Stomach (tissue), 9 donors: ENCODE measurements around the gene C3orf20. TPM values are rescaled to one million over a fixed set of nuclear protein-coding genes. Genes with fewer than 3 reads are reported as not detected.

Experiments
- DNase-seq, 2 donors: peaks; one replicate each; pipeline versions ENCODE4 v3.0.0 to v3.0.0-alpha.2; 2013 to 2019
- H3K27ac ChIP-seq, 5 donors: fragments of 200-600 bp in 4 of 5; sonication (generic) in 4 of 5; one replicate each; pipeline ENCODE4 v1.5.1; 2013 to 2019; ENCODE audit warnings: mild to moderate bottlenecking in 1 of 5, moderate library complexity in 1 of 5
- H3K27me3 ChIP-seq, 3 donors: fragments of 200-600 bp; sonication (generic); one replicate each; pipeline ENCODE4 v1.5.1; 2017 to 2019; ENCODE audit warnings: mixed run types in 1 of 3
- H3K36me3 ChIP-seq, 4 donors: fragments of 200-600 bp; sonication (generic); 1 replicate in 3 of 4; 2 replicates in 1 of 4; pipeline ENCODE4 v1.5.1; 2016 to 2019
- H3K4me1 ChIP-seq, 4 donors: fragments of 200-600 bp; sonication (generic); one replicate each; pipeline ENCODE4 v1.5.1; 2016 to 2019
- H3K4me3 ChIP-seq, 4 donors: fragments of 200-600 bp; sonication (generic) in 3 of 4; one replicate each; pipeline ENCODE4 v1.5.1; 2016 to 2019; ENCODE audit warnings: mild to moderate bottlenecking in 1 of 4
- H3K9me3 ChIP-seq, 4 donors: fragments of 200-600 bp; sonication (generic); one replicate each; pipeline ENCODE4 v1.5.1; 2016 to 2019
- EP300 ChIP-seq: sonication (generic); formaldehyde crosslinking; IDR thresholded peaks from one replicate; pipeline ENCODE4 v1.6.1; 2017; ENCODE audit warnings: antibody characterized with exemption
- POLR2A ChIP-seq, 4 donors: fragments of 450-650 bp; IDR thresholded peaks; one replicate each; pipeline ENCODE4 v1.6.1; 2016; ENCODE audit warnings: antibody characterized with exemption in 4 of 4, control low read depth in 2 of 4, mild to moderate bottlenecking in 1 of 4, moderate library complexity in 1 of 4
- POLR2AphosphoS5 ChIP-seq, 3 donors: sonication (generic); formaldehyde crosslinking; IDR thresholded peaks; one replicate each; pipeline ENCODE4 v1.6.1; 2016; ENCODE audit warnings: antibody characterized with exemption in 3 of 3
- WGBS, 5 donors: extraction: QIAGEN DNeasy Blood & Tissue Kit in 3 of 5; methylation state at CpG; one replicate each; pipeline versions ENCODE4 v1.1.5 to v1.1.7; 2013 to 2018; 5-methylcytosine and 5-hydroxymethylcytosine counted together
- intact Hi-C: fragments of 100-400 bp; cut with DNase I; formaldehyde crosslinking; loops from one replicate; pipeline ENCODE4 v1.15.1; 2023; ENCODE audit warnings: low total_unique reads
- polyA plus RNA-seq, 3 donors: library from polyadenylated mRNA; stranded (reverse); fragments of 200-250 nt; gene quantifications; one replicate each; pipeline ENCODE4 v1.2.3, GENCODE V29; 2013
- total RNA-seq, 5 donors: library from RNA; depleted of rRNA; stranded (reverse); fragments of >200 nt; gene quantifications; one replicate each; pipeline versions ENCODE4 v1.1.0 to v1.2.3, GENCODE V29; 2014 to 2016
- TF ChIP-seq, protein P1 (sequence below), 7 experiments: fragments of 450-650 bp in 4 of 7; fragments of 200-600 bp in 3 of 7; sonication (generic) in 3 of 7; IDR thresholded peaks; one replicate each; pipeline ENCODE4 v1.5.1; 2016 to 2019; ENCODE audit warnings: antibody characterized with exemption in 7 of 7, control low read depth in 2 of 7, mild to moderate bottlenecking in 1 of 7
- donor health status: healthy with polysubstance abuse.
- donor health status: Bipolar disorder and iron deficiency.
- donor health status: healthy.

C3orf20 gene
- total and polyA plus RNA-seq, 8 donors = 0.37 TPM; not detected in 7

DNA sequence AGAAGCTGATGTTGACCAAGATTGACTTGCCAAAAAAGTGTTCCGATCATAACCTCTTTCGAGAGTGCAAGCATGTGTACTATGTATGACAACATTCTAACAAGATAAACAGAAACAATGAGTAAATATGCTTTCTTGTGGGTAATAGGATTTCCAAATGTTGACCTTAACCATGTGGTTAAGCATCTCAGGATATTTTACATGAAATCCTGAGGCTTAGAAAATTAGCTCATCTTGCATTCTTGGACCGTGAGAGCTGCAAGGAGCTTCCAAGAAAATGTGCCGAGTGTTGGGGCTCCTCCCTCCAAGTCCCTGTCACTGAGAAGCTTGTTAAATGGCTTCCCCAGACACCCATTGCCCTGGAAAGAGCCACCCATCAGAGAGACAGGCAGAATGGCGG lies 50.1 kb downstream of the C3orf20 start:
- 43 to 66% (median 62%) methylated on average over 5 of the region's 5 CpGs for WGBS, 5 donors
- Histone ChIP-seq H3K27me3 (no peaks in the 10 kb centered on the region), H3K9me3 (no peaks in the 10 kb centered on the region), H3K4me1 (peaks cover 0 to 27% (median 12%) of the 10 kb centered on the region in 4 donors), H3K4me3 (no peak overlapping the region), H3K27ac (peak overlapping the region in 4 of 5 donors; percentile 66 to 77 (median 72)), H3K36me3 (no peaks in the 10 kb centered on the region)
- DNase-seq = peak in 1 of 2 donors; percentile 72
- peak; percentile 21 to 69 (median 66) for TF ChIP-seq POLR2AphosphoS5 (IDR thresholded peaks at IDR 0.05)
- TF ChIP-seq, protein P1, sequence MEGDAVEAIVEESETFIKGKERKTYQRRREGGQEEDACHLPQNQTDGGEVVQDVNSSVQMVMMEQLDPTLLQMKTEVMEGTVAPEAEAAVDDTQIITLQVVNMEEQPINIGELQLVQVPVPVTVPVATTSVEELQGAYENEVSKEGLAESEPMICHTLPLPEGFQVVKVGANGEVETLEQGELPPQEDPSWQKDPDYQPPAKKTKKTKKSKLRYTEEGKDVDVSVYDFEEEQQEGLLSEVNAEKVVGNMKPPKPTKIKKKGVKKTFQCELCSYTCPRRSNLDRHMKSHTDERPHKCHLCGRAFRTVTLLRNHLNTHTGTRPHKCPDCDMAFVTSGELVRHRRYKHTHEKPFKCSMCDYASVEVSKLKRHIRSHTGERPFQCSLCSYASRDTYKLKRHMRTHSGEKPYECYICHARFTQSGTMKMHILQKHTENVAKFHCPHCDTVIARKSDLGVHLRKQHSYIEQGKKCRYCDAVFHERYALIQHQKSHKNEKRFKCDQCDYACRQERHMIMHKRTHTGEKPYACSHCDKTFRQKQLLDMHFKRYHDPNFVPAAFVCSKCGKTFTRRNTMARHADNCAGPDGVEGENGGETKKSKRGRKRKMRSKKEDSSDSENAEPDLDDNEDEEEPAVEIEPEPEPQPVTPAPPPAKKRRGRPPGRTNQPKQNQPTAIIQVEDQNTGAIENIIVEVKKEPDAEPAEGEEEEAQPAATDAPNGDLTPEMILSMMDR (IDR thresholded peaks at IDR 0.05) = no peak
- intact Hi-C loops = no loop called here

- H3K9me3 ChIP-seq = no peaks in the 10 kb centered on the region
- intact Hi-C loops = no loop called here
- TF ChIP-seq EP300 (no peak), POLR2A (IDR thresholded peaks at IDR 0.05) (no peak), POLR2AphosphoS5 (IDR thresholded peaks at IDR 0.05) (peak in 1 of 3 donors; percentile 42)
- TF ChIP-seq, protein P1 (IDR thresholded peaks at IDR 0.05) = no peak
- H3K36me3 ChIP-seq = no peaks in the 10 kb centered on the region
- WGBS, 5 donors = 46 to 69% (median 65%) methylated on average over 9 of the region's 9 CpGs
- no peak overlapping the region for H3K4me3 ChIP-seq
- H3K27me3 ChIP-seq = no peaks in the 10 kb centered on the region
- H3K27ac ChIP-seq = peak overlapping the region in 4 of 5 donors; percentile 66 to 77 (median 72)
- H3K4me1 ChIP-seq = peaks cover 0 to 27% (median 12%) of the 10 kb centered on the region in 4 donors
- peak; percentile 30 to 88 for DNase-seq
Observed at GRCh38 chr3:14725564-14726440, 50.9 kb downstream of the C3orf20 start.

DNA sequence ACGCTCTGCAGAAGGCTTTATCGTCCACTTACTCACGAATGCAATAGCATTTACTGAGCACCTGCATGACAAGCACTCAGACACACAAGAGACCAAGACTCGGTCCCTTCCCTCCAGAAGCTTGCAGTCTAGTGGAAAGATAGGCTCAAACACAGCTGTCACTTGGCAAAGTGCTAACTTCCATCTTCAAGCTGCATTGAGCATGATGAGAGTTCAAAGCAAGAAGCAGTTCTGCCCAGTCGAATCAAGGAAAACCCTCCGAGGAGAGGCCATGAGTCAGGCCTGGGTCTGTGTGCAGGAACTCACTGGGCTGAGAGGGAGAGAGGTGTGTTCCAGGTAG lies 51.5 kb downstream of the C3orf20 start:
- peaks cover 0 to 29% (median 12%) of the 10 kb centered on the region in 4 donors for H3K4me1 ChIP-seq
- 60 to 79% (median 72%) methylated on average over 6 of the region's 6 CpGs for WGBS, 5 donors
- no peak overlapping the region for H3K4me3 ChIP-seq
- TF ChIP-seq POLR2A (IDR thresholded peaks at IDR 0.05) = no peak
- TF ChIP-seq, protein P1 (IDR thresholded peaks at IDR 0.05) = no peak
- TF ChIP-seq POLR2AphosphoS5 (IDR thresholded peaks at IDR 0.05) = no peak
- no peak for TF ChIP-seq EP300
- DNase-seq = no peak
- H3K9me3 ChIP-seq = no peaks in the 10 kb centered on the region
- H3K27ac ChIP-seq = peak overlapping the region in 4 of 5 donors; percentile 66 to 77 (median 72)
- intact Hi-C loops = no loop called here
- no peaks in the 10 kb centered on the region for H3K36me3 ChIP-seq
- H3K27me3 ChIP-seq = no peaks in the 10 kb centered on the region

GRCh38 chr3:14728113-14728512 lies 53.2 kb downstream of the C3orf20 start:
- TF ChIP-seq POLR2AphosphoS5 (IDR thresholded peaks at IDR 0.05) = no peak
- TF ChIP-seq POLR2A (IDR thresholded peaks at IDR 0.05) = no peak
- TF ChIP-seq, protein P1 (IDR thresholded peaks at IDR 0.05) = no peak
- no peak for TF ChIP-seq EP300
- Histone ChIP-seq H3K36me3 (no peaks in the 10 kb centered on the region), H3K27me3 (no peaks in the 10 kb centered on the region), H3K9me3 (no peaks in the 10 kb centered on the region), H3K27ac (no peak overlapping the region), H3K4me1 (peaks cover 0 to 33% (median 12%) of the 10 kb centered on the region in 4 donors), H3K4me3 (no peak overlapping the region)
- intact Hi-C loops = no loop called here
- 94 to 96% (median 94%) methylated on average over 5 of the region's 5 CpGs for WGBS, 5 donors
- DNase-seq = no peak
